ENCODE measurements around the gene SCAMP4. TPM values are rescaled to one million over a fixed set of nuclear protein-coding genes. Genes with fewer than 3 reads are reported as not detected.

The SCAMP4 gene
- total RNA-seq, 1 experiment from 2014 or later = 48.7 TPM

- intact Hi-C loops (cut with micrococcal nuclease) = no loop called here
- Mint-ChIP-seq H3K9me3 (ENCODE audit: unreplicated experiment) (no peaks in the 10 kb centered on the region), H3K4me3 (ENCODE audit: unreplicated experiment) (no peak overlapping the region), H3K27me3 (ENCODE audit: insufficient read depth, unreplicated experiment) (no peaks in the 10 kb centered on the region), H3K4me1 (ENCODE audit: insufficient read depth, unreplicated experiment) (no peaks in the 10 kb centered on the region), H3K27ac (ENCODE audit: low read depth, unreplicated experiment) (no peak overlapping the region), H3K36me3 (ENCODE audit: insufficient read depth, unreplicated experiment) (peaks cover 22% of the 10 kb centered on the region)
- BruUV-seq (replicated peaks) = no TSS peak
- ChIA-PET CTCF (no interaction called here), POLR2A (interaction anchor here (0.7 kb wide), 2 partner anchors 64 to 501 kb away, joined by 3 read pairs; no protein-coding TSS in a partner anchor)
- no peak for DNase-seq (ENCODE audit: unreplicated experiment)
- no peak for TF ChIP-seq CTCF (IDR thresholded peaks at IDR 0.05; ENCODE audit: unreplicated experiment)
Observed at GRCh38 chr19:1970806-1971502, 65.8 kb downstream of the SCAMP4 start.

- TF ChIP-seq CTCF (IDR thresholded peaks at IDR 0.05; ENCODE audit: unreplicated experiment) = no peak
- CTCF ChIA-PET = no interaction called here
- Mint-ChIP-seq H3K27me3 (ENCODE audit: insufficient read depth, unreplicated experiment) (no peaks in the 10 kb centered on the region), H3K9me3 (ENCODE audit: unreplicated experiment) (no peaks in the 10 kb centered on the region), H3K4me1 (ENCODE audit: insufficient read depth, unreplicated experiment) (no peaks in the 10 kb centered on the region), H3K4me3 (ENCODE audit: unreplicated experiment) (no peak overlapping the region), H3K27ac (ENCODE audit: low read depth, unreplicated experiment) (no peak overlapping the region), H3K36me3 (ENCODE audit: insufficient read depth, unreplicated experiment) (peaks cover 29% of the 10 kb centered on the region)
- no TSS peak for BruUV-seq (replicated peaks)
- POLR2A ChIA-PET = no interaction called here
- intact Hi-C loops (cut with micrococcal nuclease) = no loop called here
- DNase-seq (ENCODE audit: unreplicated experiment) = no peak
Observed at GRCh38 chr19:1974381-1975161, 69.4 kb downstream of the SCAMP4 start.

GRCh38 chr19:1975162-1975480 is 69.9 kb downstream of the SCAMP4 start:
- H3K4me1 Mint-ChIP-seq (ENCODE audit: insufficient read depth, unreplicated experiment) = no peaks in the 10 kb centered on the region
- H3K4me3 Mint-ChIP-seq (ENCODE audit: unreplicated experiment) = no peak overlapping the region
- CTCF ChIA-PET = no interaction called here
- no peak for TF ChIP-seq CTCF (IDR thresholded peaks at IDR 0.05; ENCODE audit: unreplicated experiment)
- DNase-seq (ENCODE audit: unreplicated experiment) = no peak
- POLR2A ChIA-PET = no interaction called here
- H3K9me3 Mint-ChIP-seq (ENCODE audit: unreplicated experiment) = no peaks in the 10 kb centered on the region
- no peak overlapping the region for H3K27ac Mint-ChIP-seq (ENCODE audit: low read depth, unreplicated experiment)
- BruUV-seq (replicated peaks) = no TSS peak
- no peaks in the 10 kb centered on the region for H3K27me3 Mint-ChIP-seq (ENCODE audit: insufficient read depth, unreplicated experiment)
- H3K36me3 Mint-ChIP-seq (ENCODE audit: insufficient read depth, unreplicated experiment) = peaks cover 28% of the 10 kb centered on the region
- intact Hi-C loops (cut with micrococcal nuclease) = no loop called here

Other genes starting within 250 kb of the SCAMP4 start
- 0.02 TPM in 1 of 2 replicates, not detected in the other for gene ONECUT3, start 151.9 kb upstream of the SCAMP4 start, total RNA-seq (2022)
- 5.6 and 9.3 TPM in 2 replicates for gene ATP8B3, start 93.1 kb upstream of the SCAMP4 start, total RNA-seq (2022)
- 28.7 and 36.4 TPM in 2 replicates for gene REXO1, start 56.9 kb upstream of the SCAMP4 start, total RNA-seq (2022)
- 27.0 and 45.5 TPM in 2 replicates for gene KLF16, start 41.8 kb upstream of the SCAMP4 start, total RNA-seq (2022)
- 38.9 and 39.5 TPM in 2 replicates for gene ABHD17A, start 19.9 kb upstream of the SCAMP4 start, total RNA-seq (2022)
- 6.8 and 6.9 TPM in 2 replicates for gene ADAT3, start within 50 bp of the SCAMP4 start, total RNA-seq (2022)
- gene CSNK1G2, start 35.8 kb downstream of the SCAMP4 start, total RNA-seq (2022) = 48.5 and 54.4 TPM in 2 replicates
- 53.1 and 53.4 TPM in 2 replicates for gene BTBD2, start 110.3 kb downstream of the SCAMP4 start, total RNA-seq (2022)
- gene MKNK2, start 145.8 kb downstream of the SCAMP4 start, total RNA-seq (2022) = 146 and 224 TPM in 2 replicates
- gene MOB3A, start 190.9 kb downstream of the SCAMP4 start, total RNA-seq (2022) = 40.9 and 47.2 TPM in 2 replicates
- gene IZUMO4, start 191.5 kb downstream of the SCAMP4 start, total RNA-seq (2022) = 3.1 and 5.3 TPM in 2 replicates
- gene AP3D1, start 246.2 kb downstream of the SCAMP4 start, total RNA-seq (2022) = 172 and 181 TPM in 2 replicates

Measured in MCF 10A (cell line).